CD4-positive, alpha-beta T cell (primary cell): Measurements from ENCODE around the gene ETNPPL. TPM values are rescaled to one million over a fixed set of nuclear protein-coding genes. Genes with fewer than 3 reads are reported as not detected.

Experiments
- ATAC-seq: fragments of 200-7000 bp; cut with Tn5 transposase; one replicate; pipeline ENCODE4 v1.10.0; 2022; ENCODE audit warnings: mild to moderate bottlenecking; ENCODE audit not compliant: poor library complexity
- CTCF ChIA-PET: fragments of 350-600 bp; sonication (Branson Sonifier 250); formaldehyde crosslinking; loops from one replicate; lab custom pipeline; 2021; ENCODE audit warnings: antibody characterized with exemption, inconsistent platforms; lab: Charles Lee
- POLR2A ChIA-PET: fragments of 350-600 bp; sonication (Branson Sonifier 250); formaldehyde crosslinking; loops from one replicate; lab custom pipeline; 2021; ENCODE audit warnings: antibody characterized with exemption, inconsistent platforms; lab: Charles Lee
- DNase-seq, 14 experiments: peaks; one replicate each; pipeline ENCODE4 v3.0.0-alpha.2; 2013 to 2020; ENCODE audit warnings: mixed read lengths in 2 of 14
- H3K27ac ChIP-seq, 2 donors: one replicate each; pipeline versions ENCODE4 v1.5.1 to v1.7.0; 2013; ENCODE audit warnings: low read length in 2 of 2, low read depth in 1 of 2, mild to moderate bottlenecking in 1 of 2
- H3K27me3 ChIP-seq, 2 experiments: 1 replicate in 1 of 2; 2 replicates in 1 of 2; pipeline versions ENCODE4 v1.6.1 to v1.7.0; 2013; ENCODE audit warnings: low read length in 2 of 2, control low read depth in 1 of 2, mild to moderate bottlenecking in 1 of 2, moderate library complexity in 1 of 2; ENCODE audit not compliant: insufficient read depth in 2 of 2, control insufficient read depth in 1 of 2
- H3K36me3 ChIP-seq: one replicate; pipeline ENCODE4 v1.6.1; 2013; ENCODE audit warnings: low read length, control low read depth; ENCODE audit not compliant: insufficient read depth
- H3K4me1 ChIP-seq: one replicate; pipeline ENCODE4 v1.6.1; 2013; ENCODE audit warnings: low read length, control low read depth; ENCODE audit not compliant: insufficient read depth
- H3K4me3 ChIP-seq: one replicate; pipeline ENCODE4 v1.5.1; 2013; ENCODE audit warnings: mild to moderate bottlenecking, low read length, moderate library complexity
- H3K9me3 ChIP-seq, 2 experiments: 1 replicate in 1 of 2; 2 replicates in 1 of 2; pipeline versions ENCODE4 v1.6.1 to v1.7.0; 2013; ENCODE audit warnings: low read length in 2 of 2, mild to moderate bottlenecking in 2 of 2, control low read depth in 1 of 2, moderate library complexity in 1 of 2; ENCODE audit not compliant: control insufficient read depth in 1 of 2, insufficient read depth in 1 of 2
- H3K27ac Mint-ChIP-seq: one replicate; pipeline ENCODE4 v1.8.0; 2020; ENCODE audit warnings: mixed read lengths
- H3K27me3 Mint-ChIP-seq: one replicate; pipeline ENCODE4 v1.8.0; 2021; ENCODE audit warnings: mixed read lengths
- H3K36me3 Mint-ChIP-seq: one replicate; pipeline ENCODE4 v1.8.0; 2021; ENCODE audit warnings: low read depth, mixed read lengths
- H3K4me1 Mint-ChIP-seq: one replicate; pipeline ENCODE4 v1.8.0; 2021; ENCODE audit warnings: low read depth, mixed read lengths
- H3K4me3 Mint-ChIP-seq: one replicate; pipeline ENCODE4 v1.8.0; 2020; ENCODE audit warnings: mild to moderate bottlenecking, mixed read lengths
- H3K9me3 Mint-ChIP-seq: one replicate; pipeline ENCODE4 v1.8.0; 2020; ENCODE audit warnings: mixed read lengths
- CTCF ChIP-seq: fragments of 200-600 bp; IDR thresholded peaks from one replicate; pipeline ENCODE4 v1.8.0; 2022; ENCODE audit warnings: antibody characterized with exemption, mild to moderate bottlenecking
- intact Hi-C, 2 experiments: fragments of 100-400 bp; cut with DNase I in 1 of 2; cut with micrococcal nuclease in 1 of 2; formaldehyde crosslinking; loops; one replicate each; pipeline versions ENCODE4 v1.15.1 to v1.9.0; 2023 to 2025; cut with DNase I, micrococcal nuclease
- total RNA-seq, 174 experiments: library from RNA in 2 of 174; stranded (reverse) in 2 of 174; gene quantifications; one replicate each; pipeline ENCODE4 v1.2.3 and lab custom pipeline; 2021 to 2026

ETNPPL gene
- total RNA-seq, 2 experiments from 2014 or later: not detected

DNA sequence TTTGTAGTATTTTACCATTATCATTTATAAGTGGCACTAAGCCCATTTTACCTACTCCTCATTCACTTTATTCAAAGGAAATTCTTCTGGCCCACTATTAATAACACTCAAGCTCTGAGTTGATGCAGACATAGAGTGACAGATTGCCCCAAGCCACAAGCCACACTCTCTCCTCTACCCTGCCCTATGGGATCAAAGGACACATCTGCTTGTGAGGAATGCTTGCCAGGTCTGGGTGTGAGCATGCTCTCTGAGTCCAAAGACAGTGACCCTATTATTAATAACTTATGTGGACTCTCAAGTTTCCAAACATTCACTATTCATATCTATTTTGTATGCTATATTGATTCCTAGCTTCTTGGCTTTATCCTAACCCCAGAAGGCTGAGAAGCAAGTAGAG, 18.5 kb downstream of the ETNPPL start:
- no peaks in the 10 kb centered on the region for H3K36me3 ChIP-seq
- CTCF ChIA-PET: no interaction called here
- intact Hi-C loops: no loop called here
- H3K4me3 Mint-ChIP-seq: no peak overlapping the region
- H3K27ac ChIP-seq: no peak overlapping the region
- no peak overlapping the region for H3K27ac Mint-ChIP-seq
- no peaks in the 10 kb centered on the region for H3K27me3 Mint-ChIP-seq
- no peaks in the 10 kb centered on the region for H3K9me3 Mint-ChIP-seq
- H3K36me3 Mint-ChIP-seq: no peaks in the 10 kb centered on the region
- ATAC-seq: no peak
- POLR2A ChIA-PET: no interaction called here
- no peaks in the 10 kb centered on the region for H3K27me3 ChIP-seq
- H3K4me1 Mint-ChIP-seq: peaks cover 9% of the 10 kb centered on the region
- no peak for TF ChIP-seq CTCF
- no peak overlapping the region for H3K4me3 ChIP-seq
- H3K9me3 ChIP-seq: no peaks in the 10 kb centered on the region
- no peak for DNase-seq
- no peaks in the 10 kb centered on the region for H3K4me1 ChIP-seq

DNA sequence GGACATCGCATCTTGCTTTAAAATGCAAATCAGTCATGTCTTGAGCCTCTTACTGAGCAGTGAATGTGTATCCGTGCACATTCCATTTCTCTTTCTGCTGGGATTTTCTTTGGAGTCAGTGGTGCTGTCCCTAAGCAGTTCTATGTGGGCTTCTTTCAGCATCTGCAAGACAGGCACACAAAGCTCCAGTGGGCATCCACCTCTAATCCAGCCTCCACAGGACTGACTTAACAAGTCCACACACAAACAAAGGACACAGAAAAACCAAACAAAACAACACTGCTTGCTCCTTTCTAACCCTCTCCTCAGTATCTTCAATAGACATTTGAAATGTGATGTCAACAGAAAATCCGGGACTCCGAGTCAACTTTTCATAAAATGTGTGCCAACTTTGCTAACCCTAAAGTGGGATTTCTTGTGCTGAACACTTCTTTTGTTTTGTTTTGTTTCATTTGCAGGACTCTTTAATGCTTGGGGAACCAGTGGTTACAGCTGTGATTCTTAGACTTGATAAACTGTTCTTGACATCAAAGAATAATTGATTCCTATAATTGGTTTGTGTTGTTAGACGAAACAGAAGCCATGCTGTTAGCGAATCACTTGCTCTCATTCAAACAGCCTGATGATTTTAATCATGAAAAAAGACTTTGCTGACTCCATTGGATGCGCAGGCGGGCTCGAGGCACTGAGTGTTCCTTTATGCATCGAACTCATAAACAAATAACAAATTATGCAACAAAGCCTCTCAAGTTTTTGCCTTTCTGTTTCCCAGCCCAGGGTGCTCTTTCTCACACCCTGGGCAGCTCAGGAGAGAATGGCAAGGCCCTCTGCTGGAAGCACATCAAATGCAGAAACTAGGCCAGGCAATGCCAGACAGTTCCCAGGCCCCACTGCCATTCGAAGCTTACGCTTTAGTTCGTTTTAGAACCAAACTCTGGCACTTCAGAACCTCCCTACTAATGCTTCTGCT, 20.1 kb downstream of the ETNPPL start:
- peaks cover 9% of the 10 kb centered on the region for H3K4me1 Mint-ChIP-seq
- CTCF ChIA-PET: no interaction called here
- H3K27me3 Mint-ChIP-seq: peaks cover 2% of the 10 kb centered on the region

GRCh38 chr4:108738003-108738706, 24.7 kb downstream of the ETNPPL start:
- Mint-ChIP-seq H3K4me3 (no peak overlapping the region), H3K27ac (no peak overlapping the region), H3K27me3 (peaks cover 18% of the 10 kb centered on the region), H3K36me3 (no peaks in the 10 kb centered on the region), H3K9me3 (no peaks in the 10 kb centered on the region), H3K4me1 (no peaks in the 10 kb centered on the region)
- peaks cover 0 to 7% of the 10 kb centered on the region in 2 experiments for H3K27me3 ChIP-seq
- CTCF ChIA-PET: interaction anchor here (0.5 kb wide), 1 partner anchor 12 kb away, joined by 3 read pairs; no protein-coding TSS in a partner anchor
- no peak for ATAC-seq
- DNase-seq: no peak
- POLR2A ChIA-PET: no interaction called here
- intact Hi-C loops: no loop called here
- no peaks in the 10 kb centered on the region for H3K4me1 ChIP-seq
- H3K27ac ChIP-seq: no peak overlapping the region
- H3K9me3 ChIP-seq: no peaks in the 10 kb centered on the region
- no peaks in the 10 kb centered on the region for H3K36me3 ChIP-seq
- TF ChIP-seq CTCF: no peak
- no peak overlapping the region for H3K4me3 ChIP-seq

More for the DNA sequence above, 20.1 kb downstream of the ETNPPL start:
- H3K4me3 ChIP-seq: no peak overlapping the region
- Mint-ChIP-seq H3K36me3 (no peaks in the 10 kb centered on the region), H3K4me3 (no peak overlapping the region), H3K9me3 (no peaks in the 10 kb centered on the region), H3K27ac (no peak overlapping the region)
- TF ChIP-seq CTCF: no peak
- POLR2A ChIA-PET: no interaction called here
- H3K27ac ChIP-seq: no peak overlapping the region
- H3K4me1 ChIP-seq: no peaks in the 10 kb centered on the region
- intact Hi-C loops: no loop called here
- H3K9me3 ChIP-seq: no peaks in the 10 kb centered on the region
- no peaks in the 10 kb centered on the region for H3K36me3 ChIP-seq
- H3K27me3 ChIP-seq: no peaks in the 10 kb centered on the region
- DNase-seq (no peak), ATAC-seq (no peak)
